ENCODE results near the gene ZNF507. TPM values are rescaled to one million over a fixed set of nuclear protein-coding genes. Genes with fewer than 3 reads are reported as not detected.

The ZNF507 gene
- polyA plus RNA-seq, 10 donors = 12.2 to 20.0 (median 17.1) TPM

DNA sequence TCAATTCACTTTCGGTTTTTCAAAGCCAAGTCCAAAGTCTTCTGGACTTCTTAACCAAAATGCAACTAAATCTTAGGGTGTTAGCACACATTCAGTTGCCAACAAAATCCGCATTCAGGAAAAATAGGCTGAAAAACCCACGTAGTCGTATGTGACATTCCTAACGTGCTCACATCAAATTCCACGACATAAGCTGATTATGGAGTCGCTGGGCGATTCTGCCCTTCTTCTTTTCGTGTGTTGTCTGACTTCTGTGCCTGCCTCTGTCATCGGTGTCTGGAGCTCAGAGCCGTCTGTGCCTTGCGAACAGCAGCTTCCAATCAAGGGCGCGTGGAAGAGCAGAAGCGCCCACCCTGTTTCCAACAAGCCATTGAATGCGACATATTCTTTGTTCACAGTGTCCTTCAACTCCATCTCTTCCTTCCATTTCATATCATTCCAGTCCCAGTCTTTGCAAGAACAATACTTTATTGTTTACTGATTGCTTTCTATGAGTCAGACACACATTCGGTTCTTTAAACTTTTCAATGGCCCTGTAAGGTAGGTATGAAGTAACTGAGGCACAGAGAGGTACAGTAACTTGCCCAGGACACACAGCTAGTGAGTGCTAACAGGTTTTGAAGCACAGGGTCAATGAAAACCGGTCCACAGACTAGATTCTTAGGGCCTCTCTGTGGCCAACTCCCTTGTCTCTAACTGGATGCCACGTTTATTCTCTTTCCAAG lies 8.2 kb upstream of the ZNF507 start:
- no peak for DNase-seq

DNA sequence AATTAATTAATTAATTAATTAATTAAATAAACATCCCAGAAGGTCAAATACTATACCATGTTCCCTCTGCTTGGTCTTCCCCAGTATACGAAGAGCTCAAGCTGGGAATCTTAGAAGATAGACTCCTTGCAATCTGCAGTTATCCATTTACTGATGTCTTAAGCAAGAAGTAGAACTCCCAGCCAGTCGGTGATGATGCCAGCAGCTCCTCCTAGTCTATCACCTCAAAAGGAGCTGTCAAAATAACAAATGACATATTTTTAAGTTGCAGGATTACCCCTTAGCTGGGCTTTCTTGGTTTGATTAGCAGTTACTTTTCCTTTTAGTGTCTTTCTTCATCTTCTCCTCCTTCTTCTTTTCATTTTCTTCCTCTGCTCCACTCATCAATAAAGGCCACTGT lies 6.0 kb upstream of the ZNF507 start:
- DNase-seq = no peak

DNA sequence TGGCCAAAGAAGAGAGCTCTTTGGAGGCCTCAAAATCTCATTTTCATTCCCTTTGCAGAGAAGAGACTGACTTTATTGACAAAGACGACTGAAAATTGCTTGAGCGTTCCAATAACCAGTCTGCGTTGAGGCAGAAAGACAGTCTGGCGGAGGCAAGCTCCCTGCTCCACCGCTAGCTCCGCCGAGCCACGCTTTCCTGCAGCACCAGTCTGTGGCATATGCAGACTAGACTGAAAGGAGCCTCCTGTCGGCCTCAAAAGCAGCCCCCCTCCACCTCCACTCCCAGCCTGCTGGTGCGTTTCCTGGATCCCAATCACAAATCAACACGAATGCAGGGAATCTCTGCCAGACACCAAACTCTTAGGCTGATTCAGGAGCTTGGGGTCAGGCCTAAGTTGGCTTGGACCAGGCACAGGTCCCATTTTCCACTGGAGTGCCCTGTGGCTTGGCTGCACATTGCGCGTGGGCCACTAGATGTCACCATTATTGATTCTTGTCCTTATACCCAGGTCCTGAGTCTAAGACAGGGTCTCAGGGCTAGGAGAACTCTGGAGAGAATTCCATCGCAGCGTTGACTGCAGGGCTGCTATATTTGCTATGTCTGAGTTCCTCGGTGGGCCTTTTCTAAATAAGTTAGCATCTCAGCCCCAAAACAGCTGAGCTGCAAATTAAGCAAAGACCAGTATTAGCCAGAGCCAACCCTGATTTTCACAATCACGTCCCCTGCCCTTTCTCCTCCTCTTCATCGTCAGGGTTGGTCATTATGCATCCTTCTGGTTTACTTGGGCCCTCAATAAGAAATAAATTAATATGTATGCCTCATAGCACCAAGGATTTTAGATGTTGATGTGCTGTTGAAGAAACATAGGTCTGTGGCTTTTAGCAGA lies 5.2 kb upstream of the ZNF507 start:
- DNase-seq = peak in 1 of 3 donors; percentile 39

DNA sequence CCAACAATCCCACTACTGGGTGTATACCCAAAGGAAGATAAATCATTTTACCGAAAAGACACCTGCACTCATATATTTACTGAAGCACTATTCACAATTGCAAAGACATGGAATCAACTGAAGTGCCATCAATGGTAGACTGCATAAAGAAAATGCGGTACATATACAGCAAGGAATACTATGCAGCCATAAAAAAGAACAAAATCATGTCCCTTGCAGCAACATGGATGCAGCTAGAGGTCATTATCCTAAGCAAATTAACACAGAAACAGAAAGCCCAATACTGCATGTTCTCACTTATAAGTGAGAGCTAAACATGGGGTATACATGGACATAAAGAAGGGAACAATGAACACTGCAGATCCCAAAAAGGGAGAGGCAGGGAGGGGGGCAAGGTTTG lies 2.7 kb upstream of the ZNF507 start:
- no peak for DNase-seq

DNA sequence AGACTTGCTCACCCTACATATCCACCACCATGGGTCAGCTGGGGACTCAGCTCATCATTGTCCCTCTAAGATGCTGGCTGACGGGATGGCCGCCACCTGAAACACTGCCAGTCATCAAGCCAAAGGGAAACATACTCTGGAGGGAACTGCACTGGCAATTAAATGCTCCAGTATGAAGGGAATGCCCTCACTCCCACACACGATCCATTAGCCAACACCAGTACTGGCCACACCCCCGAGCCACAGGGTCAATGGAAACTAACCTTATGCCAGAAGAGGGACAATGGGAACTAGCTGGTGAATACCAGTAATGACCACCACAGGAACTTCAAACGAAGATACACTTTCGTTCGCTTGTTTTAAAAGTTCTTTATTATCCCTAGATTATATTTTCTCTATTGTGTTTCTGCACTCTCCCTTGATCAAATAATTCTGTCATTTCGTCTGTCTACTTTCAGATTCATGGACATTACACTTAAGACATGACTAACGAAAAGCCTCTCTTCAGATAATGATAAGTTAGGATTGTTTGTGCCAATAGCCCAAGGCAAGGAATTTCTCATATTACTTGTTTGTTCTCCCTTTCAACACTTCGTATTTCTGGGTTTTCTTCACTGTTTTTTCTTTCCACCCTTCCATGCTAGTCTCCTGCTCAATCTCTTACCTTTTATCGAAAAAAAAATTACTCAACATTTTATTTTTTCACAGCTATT lies 1.7 kb upstream of the ZNF507 start:
- DNase-seq = no peak

DNA sequence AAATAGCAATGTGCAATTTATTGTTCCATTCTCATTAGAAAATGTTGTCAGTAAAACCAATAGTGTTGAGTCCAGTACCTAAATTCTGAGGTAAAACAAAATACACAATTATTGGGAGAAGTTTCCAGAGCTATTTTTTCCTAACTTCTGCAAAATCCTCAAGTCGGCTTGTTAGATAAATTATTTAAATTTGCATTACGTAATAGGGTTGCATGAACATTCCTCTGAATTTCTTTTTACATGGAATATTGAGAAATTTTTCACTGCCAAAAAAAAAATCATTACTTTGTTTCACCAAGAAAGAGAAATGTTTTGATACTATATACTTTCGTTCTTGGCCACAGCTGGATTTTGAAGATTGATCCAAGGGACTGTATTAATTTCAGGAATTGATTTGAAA lies 1.5 kb downstream of the ZNF507 start:
- DNase-seq = no peak

DNA sequence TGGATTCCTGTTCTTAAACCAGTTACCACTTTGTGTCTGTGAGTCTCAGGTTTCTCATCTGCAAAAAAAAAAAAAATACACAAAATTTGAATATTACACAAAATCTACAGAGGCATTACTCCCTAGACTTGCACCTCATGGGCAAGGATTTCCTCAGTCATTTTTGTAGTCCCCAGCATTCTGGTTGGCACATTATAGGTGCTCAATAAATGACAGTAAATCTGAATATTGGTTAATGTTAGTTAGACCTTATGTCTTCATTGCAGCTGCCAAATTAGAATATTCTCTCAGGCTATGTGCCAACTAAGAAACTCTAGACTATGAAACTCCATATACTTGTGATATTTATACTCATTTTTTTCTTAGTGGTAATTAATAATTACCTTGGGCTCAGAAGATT lies 2.2 kb downstream of the ZNF507 start:
- DNase-seq = no peak

DNA sequence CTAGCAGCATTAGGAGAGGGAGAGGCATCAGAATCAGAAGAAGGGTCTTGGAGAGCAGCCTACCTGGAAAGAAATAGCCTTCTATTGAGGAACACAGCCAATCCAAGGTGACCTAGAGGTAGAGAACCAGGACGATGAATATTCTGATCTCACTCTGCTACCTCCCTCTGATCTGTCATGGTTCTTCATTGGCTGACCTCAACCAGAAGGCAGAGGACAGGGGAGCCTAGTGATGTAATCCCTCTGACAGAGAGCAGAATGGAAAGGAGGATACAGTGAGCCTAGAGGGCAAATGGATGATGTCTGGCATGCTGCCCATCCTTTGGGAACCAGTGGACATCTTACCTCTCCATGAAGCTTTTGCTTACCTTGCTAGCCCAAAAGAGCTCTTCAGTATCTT lies 3.6 kb downstream of the ZNF507 start:
- no peak for DNase-seq

DNA sequence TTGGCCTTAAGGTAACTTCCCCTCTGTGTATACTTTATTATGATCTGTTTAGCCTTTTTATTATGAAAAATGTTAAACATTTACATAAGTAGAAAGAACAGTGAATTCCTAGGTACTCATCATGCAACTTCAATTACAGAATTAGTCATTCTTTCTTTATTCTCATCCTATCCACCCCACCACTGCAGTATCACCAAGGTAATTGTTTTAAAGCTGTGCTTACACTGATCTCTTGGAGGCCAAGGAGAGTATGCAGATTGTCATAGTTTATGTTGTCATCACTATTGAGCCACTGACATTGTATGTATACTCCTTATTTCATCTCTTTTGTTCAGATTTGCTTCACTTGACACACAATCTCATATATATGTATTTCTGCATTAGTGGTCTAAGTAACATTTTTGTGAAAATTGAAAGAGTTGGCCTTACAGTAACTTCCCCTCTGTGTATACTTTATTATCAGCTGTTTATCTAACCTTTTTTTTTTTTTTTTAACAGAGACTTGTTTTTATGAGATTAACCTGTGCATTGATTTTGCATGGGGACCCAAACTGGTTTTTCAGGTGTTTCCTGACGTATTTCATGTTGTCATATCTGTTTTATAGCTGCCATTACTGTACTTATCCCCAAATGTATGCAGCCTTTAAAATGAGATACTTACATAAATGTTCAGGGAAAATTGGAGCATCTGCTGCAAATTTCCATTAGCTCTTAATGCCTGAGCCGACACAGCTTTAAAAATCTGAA lies 4.5 kb downstream of the ZNF507 start:
- DNase-seq = no peak

DNA sequence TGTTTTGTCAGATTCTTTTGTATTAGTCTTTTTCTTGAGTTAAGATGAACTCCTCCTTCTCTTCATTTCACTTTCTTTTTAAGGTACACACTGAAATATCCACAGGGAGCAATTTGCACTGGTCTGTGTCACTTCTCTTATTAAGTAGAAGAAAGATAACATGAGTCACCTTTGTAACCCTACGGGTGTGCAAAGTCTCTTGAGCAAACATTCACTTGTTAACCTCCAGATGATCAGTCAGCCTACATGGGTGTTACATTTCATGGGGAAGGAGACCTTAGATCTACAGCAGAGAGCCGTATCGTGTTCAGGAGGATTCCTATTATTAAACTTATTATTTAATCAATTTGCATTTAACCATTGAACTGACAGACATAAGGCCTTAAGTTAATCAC lies 5.1 kb downstream of the ZNF507 start:
- DNase-seq = no peak

DNA sequence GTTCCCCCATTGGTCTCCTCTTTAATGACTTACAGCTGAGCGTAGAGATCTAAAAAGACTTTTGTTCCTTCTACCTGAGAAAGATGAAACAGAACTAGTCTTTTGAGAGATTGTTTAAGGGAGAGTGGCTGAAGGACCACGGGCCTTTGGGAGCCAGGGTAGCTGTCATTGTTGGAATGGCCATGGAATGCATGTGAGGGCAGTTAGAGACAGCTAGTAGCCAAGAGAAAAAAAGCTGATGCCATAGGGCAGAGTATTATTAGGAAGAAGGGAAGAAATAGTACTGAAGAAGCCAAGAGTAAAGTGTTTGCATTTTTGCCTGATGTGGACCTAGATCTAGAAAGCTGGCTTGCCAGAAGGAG lies 5.6 kb downstream of the ZNF507 start:
- no peak for DNase-seq

DNA sequence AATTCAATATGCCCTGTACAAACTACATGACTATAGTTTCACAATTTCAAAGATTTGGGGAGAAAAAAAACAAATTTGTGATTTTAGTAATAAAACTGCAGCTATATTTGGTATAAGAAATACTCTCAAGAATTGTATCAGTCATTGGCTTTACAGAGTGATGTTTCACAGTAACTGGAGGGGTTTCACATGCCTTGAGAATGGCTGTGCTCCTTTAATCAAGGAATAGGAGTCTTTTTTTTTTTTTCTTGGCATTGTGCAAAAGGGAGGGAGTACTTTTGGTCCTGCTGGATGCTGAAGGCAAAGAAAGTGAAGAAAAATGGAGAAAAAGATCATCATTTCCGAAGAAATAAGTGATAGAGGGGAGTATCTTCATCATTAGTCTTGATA lies 6.8 kb downstream of the ZNF507 start:
- no peak for DNase-seq

DNA sequence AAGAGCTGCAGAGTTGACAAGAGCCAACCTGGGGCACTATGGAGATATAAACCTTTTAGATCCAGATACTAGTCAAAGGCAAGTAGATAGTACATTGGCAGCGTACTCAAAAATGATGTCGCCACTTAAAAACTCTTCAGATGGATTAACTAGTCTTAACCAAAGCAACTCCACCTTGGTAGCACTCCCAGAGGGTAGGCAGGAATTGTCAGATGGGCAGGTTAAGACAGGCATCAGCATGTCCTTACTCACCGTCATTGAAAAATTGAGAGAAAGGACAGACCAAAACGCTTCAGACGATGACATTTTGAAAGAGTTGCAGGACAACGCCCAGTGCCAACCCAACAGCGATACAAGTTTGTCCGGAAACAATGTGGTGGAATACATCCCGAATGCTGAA lies 8.9 kb downstream of the ZNF507 start:
- DNase-seq = no peak

DNA sequence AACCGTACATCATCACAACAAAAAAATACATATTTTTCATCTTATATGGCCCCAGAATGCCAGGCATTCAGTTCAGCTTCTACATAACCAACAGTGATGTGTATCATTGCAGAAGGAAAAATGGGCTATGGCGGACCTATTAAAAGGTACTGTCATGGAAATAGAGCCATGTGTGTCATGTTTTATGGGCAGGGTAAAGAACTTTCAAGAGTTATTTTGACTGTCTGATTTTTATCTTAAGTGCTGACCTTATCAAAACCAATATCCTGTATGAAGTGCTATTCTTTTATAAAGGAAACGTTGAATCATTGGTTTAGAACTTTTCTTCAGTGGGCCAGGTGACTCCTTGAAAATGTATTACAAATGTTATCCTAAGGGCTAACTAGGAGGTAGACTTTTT lies 9.9 kb downstream of the ZNF507 start:
- DNase-seq = no peak

DNA sequence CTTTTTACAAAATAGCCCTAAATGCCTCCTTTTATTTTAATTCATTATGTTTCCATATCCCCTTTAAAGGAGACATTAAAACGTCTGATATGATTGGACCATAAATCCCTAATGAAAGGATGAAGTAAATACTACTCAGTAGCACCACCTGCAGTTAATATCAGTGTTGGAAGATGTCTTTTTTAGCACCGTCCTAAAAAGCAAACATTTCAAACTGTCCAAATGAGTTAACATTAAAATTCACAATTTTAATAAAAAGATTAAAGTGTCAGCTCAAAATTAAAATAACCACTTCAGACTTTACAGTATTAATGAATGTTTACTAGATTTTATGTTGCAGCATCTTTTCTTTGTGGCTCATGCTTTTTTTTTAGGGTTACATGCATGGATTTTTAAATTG lies 12.3 kb downstream of the ZNF507 start:
- no peak for DNase-seq

DNA sequence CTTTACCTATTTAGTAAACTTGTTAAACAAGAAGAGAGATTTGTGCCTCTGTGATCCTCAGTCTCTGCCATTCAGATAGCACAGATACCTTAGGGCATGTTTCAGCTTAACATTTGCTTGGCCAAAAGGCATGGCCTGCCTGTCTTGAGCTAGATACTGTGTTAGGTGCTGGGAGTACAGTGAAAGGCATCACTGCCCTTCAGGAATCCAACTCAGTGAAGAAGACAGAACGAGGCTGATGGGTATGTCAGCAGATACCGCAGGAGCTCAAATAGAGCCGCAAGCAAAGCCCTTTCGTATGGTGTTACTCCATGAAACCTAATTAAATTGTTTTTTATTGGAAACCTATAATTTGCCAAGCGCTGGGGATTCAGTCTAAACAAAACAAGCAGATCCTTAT lies 12.9 kb downstream of the ZNF507 start:
- no peak for DNase-seq

DNA sequence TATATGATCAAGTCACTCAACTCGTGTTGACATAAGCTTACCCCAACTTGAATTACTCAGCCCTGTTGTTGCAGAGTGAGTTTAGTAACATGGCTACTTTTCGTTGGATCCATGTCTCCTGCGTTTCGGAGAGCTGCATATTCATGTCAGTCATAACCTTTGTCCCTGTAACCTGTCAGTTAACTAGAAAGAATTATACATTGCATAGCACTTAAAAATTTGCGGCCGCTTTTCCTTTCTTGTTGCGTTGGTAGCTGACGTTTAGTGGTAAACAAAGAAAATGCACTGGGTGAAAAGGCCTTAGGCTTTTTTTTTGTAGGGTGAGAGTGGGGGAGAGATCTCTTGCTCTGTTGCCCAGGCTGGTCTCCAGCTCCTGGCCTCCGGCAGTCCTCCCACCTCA lies 14.2 kb downstream of the ZNF507 start:
- no peak for DNase-seq

DNA sequence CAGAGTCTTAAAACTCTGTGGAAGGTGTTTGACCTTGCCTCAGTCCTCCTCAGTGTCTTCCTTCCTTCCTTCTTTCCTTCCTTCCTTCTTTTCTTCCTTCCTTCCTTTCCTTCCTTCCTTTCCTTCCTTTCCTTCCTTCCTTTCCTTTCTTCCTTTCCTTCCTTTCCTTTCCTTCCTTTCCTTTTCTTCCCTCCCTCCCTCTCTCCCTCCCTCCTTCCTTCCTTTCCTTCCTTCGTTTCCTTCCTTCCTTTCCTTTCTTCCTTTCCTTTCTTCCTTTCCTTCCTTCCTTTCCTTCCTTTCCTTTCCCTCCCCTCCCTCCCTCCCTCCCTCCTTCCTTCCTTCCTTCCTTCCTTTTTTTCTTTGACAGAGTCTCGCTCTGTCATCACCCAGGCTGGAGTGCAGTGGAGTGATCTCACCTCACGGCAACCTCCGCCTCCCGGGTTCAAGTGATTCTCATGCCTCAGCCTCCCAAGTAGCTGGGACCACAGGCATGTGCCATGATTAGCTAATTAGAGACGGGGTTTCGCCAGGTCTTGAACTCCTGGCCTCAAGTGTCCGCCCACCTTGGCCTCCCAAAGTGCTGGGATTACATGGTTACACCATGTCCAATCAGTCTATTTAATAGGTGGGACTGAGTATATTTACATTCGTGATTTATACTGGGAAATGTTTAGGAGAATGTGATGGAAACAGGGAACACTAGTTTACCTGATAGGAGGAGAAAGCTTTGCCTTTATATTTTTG lies 16.3 kb downstream of the ZNF507 start:
- no peak for DNase-seq

DNA sequence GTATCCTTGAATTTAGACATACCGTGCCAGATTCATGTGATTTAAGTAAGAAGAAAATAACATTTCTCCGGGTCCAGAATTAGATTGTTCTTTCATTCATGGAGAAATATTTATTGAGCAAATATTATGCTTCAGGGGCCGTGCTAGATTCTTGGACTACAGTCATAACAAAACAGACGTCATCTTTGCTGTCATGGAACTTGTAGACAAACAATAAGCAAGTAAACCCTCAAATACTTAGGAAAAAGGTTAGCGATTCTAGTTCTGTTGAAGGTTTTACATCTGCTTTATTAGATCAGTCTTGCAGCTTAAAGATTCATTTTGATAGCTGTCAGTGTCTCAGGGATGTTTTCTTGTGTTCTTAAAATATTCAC lies 16.9 kb downstream of the ZNF507 start:
- DNase-seq = no peak

DNA sequence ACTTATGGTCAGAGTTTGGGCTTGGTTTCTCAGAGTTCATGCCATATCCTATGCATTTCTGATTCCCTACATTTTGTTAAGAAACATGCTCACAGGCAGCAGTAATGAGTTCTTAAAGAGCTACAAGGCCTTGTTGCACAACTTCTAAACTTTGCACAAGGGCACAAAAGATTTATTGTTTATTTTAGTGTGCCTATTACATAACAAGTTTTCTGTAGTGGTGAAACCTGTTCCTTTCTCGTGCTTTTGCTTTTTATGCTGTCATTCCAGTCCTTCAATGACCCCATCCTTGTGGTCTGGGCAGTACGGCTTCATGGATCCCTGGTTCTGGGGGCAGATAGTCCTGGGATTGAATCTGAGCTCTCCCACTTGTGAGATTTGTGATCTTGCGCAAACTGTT lies 17.8 kb downstream of the ZNF507 start:
- DNase-seq = no peak

DNA sequence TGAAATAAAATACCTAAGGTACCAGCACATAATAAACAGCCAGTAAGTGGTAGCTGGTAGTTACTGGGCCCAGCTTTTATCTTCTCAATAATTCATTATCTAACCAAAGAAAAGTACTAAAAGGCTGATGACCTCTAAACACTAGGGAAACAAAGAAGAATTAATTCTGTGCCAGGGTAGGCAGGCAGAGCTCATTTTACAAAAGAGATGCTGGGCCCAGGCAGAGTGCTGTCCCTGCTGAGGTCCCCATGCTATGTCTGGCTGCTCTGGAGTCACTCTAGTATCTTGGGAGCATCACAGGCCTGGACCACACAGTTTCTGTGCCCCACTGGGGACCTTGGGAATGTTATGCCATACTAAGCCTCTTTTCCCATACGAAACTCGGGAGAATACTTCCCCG lies 18.2 kb downstream of the ZNF507 start:
- DNase-seq = no peak

DNA sequence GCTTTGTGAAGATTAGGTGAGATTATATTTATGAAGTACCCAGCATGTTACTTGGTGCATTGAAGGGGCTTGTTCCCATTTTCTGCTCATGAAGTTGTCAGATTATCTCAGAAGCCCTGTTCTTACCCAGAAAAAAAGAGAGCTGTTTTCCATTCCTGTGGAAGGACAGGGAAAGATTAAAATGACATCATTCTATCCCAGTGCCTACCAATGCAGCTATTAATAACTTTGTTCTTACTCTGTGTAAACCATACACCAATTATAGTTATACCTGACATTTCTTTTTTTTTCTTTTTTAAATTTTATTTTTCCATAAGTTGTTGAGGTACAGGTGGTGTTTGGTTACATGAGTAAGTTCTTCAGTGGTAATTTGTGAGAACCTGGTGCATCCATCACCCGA lies 18.6 kb downstream of the ZNF507 start:
- DNase-seq = no peak
